Panc1 (cell line): ENCODE measurements around the gene CES4A. TPM values are rescaled to one million over a fixed set of nuclear protein-coding genes. Genes with fewer than 3 reads are reported as not detected.

ENCODE experiments used
- ATAC-seq: fragments of 200-7000 bp; cut with Tn5 transposase; 2 replicates; pipeline ENCODE4 v1.9.1; 2020; ENCODE audit warnings: mild to moderate bottlenecking, moderate library complexity
- BruUV-seq: library from RNA; stranded (reverse); fragments of 400-500 nt; replicated peaks from 2 replicates; lab custom pipeline; 2021; lab: Mats Ljungman, UMichigan
- CTCF ChIA-PET: fragments of 300-600 bp; sonication (Branson Sonifier 250); formaldehyde crosslinking; loops from one replicate; lab custom pipeline; 2022; ENCODE audit warnings: antibody characterized with exemption; lab: Charles Lee
- POLR2A ChIA-PET: fragments of 300-600 bp; sonication (Branson Sonifier 250); formaldehyde crosslinking; loops from one replicate; lab custom pipeline; 2022; ENCODE audit warnings: antibody characterized with exemption; lab: Charles Lee
- DNase-seq: peaks from one replicate; pipeline ENCODE4 v3.0.0-alpha.2; 2010; ENCODE audit warnings: low read depth, low spot score
- H3K27ac ChIP-seq: 2 replicates; pipeline ENCODE4 v1.5.1; 2011; ENCODE audit warnings: mild to moderate bottlenecking, low read length, inconsistent platforms
- H3K27me3 ChIP-seq: fragments of 200-500 bp; sonication (Bioruptor generic); 2 replicates; pipeline ENCODE4 v1.6.0; 2014; ENCODE audit warnings: low read length, inconsistent platforms; ENCODE audit not compliant: control insufficient read depth, insufficient read depth
- H3K36me3 ChIP-seq: fragments of 200-500 bp; sonication (Bioruptor generic); 2 replicates; pipeline ENCODE4 v1.5.1; 2014; ENCODE audit warnings: inconsistent platforms, mild to moderate bottlenecking, low read length, moderate library complexity; ENCODE audit not compliant: control insufficient read depth, insufficient read depth
- H3K4me1 ChIP-seq: 2 replicates; pipeline ENCODE4 v1.5.1; 2011; ENCODE audit warnings: inconsistent platforms, mild to moderate bottlenecking, low read length, moderate library complexity; ENCODE audit not compliant: control insufficient read depth, insufficient read depth
- H3K4me3 ChIP-seq, 2 experiments: 2 replicates each; pipeline ENCODE4 v1.5.1; 2011 to 2012; ENCODE audit warnings: low read depth in 2 of 2, low read length in 2 of 2, mild to moderate bottlenecking in 2 of 2, inconsistent platforms in 1 of 2, moderate library complexity in 1 of 2
- H3K9me3 ChIP-seq: fragments of 200-500 bp; sonication (Bioruptor generic); 2 replicates; pipeline ENCODE4 v1.5.1; 2014; ENCODE audit warnings: low read depth, mild to moderate bottlenecking, inconsistent platforms, low read length, moderate library complexity; ENCODE audit not compliant: control insufficient read depth, insufficient read depth
- POLR2AphosphoS5 ChIP-seq: IDR thresholded peaks from 2 replicates; pipeline ENCODE4 v1.6.1; 2012; ENCODE audit warnings: mild to moderate bottlenecking, low read depth, low read length, moderate library complexity
- SIN3A ChIP-seq: IDR thresholded peaks from 2 replicates; pipeline ENCODE4 v1.6.1; 2012; ENCODE audit warnings: low read depth, mild to moderate bottlenecking, low read length, moderate library complexity, borderline replicate concordance; ENCODE audit not compliant: insufficient read depth
- TCF7L2 ChIP-seq: IDR thresholded peaks from 2 replicates; pipeline ENCODE4 v1.6.1; 2011; ENCODE audit warnings: mild to moderate bottlenecking, low read depth, low read length, inconsistent platforms
- in situ Hi-C: cut with HindIII; loops from 2 replicates; pipeline ENCODE4 v1.10.0; 2016; ENCODE audit warnings: low sequenced_read_pairs, low pct_unique_long_range_greater_than_20kb
- intact Hi-C: fragments of 100-400 bp; cut with micrococcal nuclease; formaldehyde crosslinking; loops from one replicate; pipeline ENCODE4 v1.10.0; 2022; ENCODE audit not compliant: unreplicated experiment
- total RNA-seq: library from RNA; stranded (reverse); gene quantifications from one replicate; pipeline ENCODE4 v1.2.1, GENCODE V29; 2021; ENCODE audit not compliant: unreplicated experiment
- TF ChIP-seq, protein P1 (sequence below): fragments of 450-650 bp; IDR thresholded peaks from 2 replicates; pipeline ENCODE4 v1.5.1; 2017; ENCODE audit warnings: mild to moderate bottlenecking
- TF ChIP-seq, protein P2 (sequence below), 2 experiments: IDR thresholded peaks; 2 replicates each; pipeline ENCODE4 v1.6.1; 2011 to 2012; ENCODE audit warnings: low read depth in 2 of 2, control low read depth in 1 of 2, low read length in 1 of 2, mild to moderate bottlenecking in 1 of 2, moderate library complexity in 1 of 2; ENCODE audit not compliant: insufficient read depth in 1 of 2

The CES4A gene
- total RNA-seq, 1 experiment from 2014 or later, result 6.1 TPM

DNA sequence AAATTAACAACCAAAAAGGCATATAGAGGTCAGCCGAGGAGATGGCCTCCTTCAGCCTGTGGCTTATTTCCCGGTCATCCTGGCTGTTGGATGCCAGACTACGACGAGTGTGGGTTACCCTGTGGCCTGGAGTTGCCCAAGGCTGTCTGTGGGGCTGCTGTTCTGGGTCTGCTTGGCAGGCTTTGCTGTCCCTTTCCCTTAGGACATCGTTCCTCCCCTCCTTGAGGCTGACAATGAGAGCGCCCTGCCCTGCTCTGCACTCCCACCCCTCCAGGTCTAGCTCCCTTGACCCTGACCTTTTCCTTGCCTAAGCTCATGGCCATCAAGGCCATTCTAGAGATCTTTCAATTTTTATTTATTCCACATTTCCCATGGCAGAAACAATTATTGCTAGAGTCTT is 38.7 kb downstream of the CES4A start:
- Histone ChIP-seq H3K4me3 (no peak overlapping the region), H3K4me1 (peaks cover 12% of the 10 kb centered on the region), H3K27ac (no peak overlapping the region), H3K36me3 (no peaks in the 10 kb centered on the region; the same call in none of the 2 replicates), H3K27me3 (no peaks in the 10 kb centered on the region), H3K9me3 (no peaks in the 10 kb centered on the region)
- ATAC-seq (no peak), DNase-seq (no peak)
- POLR2A ChIA-PET, result interaction anchor here (0.5 kb wide), 1 partner anchor 14 kb away, joined by 3 read pairs; no protein-coding TSS in a partner anchor
- TF ChIP-seq TCF7L2 (no peak), POLR2AphosphoS5 (no peak), SIN3A (no peak)
- TF ChIP-seq, protein P1, sequence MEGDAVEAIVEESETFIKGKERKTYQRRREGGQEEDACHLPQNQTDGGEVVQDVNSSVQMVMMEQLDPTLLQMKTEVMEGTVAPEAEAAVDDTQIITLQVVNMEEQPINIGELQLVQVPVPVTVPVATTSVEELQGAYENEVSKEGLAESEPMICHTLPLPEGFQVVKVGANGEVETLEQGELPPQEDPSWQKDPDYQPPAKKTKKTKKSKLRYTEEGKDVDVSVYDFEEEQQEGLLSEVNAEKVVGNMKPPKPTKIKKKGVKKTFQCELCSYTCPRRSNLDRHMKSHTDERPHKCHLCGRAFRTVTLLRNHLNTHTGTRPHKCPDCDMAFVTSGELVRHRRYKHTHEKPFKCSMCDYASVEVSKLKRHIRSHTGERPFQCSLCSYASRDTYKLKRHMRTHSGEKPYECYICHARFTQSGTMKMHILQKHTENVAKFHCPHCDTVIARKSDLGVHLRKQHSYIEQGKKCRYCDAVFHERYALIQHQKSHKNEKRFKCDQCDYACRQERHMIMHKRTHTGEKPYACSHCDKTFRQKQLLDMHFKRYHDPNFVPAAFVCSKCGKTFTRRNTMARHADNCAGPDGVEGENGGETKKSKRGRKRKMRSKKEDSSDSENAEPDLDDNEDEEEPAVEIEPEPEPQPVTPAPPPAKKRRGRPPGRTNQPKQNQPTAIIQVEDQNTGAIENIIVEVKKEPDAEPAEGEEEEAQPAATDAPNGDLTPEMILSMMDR, result no peak
- TF ChIP-seq, protein P2, sequence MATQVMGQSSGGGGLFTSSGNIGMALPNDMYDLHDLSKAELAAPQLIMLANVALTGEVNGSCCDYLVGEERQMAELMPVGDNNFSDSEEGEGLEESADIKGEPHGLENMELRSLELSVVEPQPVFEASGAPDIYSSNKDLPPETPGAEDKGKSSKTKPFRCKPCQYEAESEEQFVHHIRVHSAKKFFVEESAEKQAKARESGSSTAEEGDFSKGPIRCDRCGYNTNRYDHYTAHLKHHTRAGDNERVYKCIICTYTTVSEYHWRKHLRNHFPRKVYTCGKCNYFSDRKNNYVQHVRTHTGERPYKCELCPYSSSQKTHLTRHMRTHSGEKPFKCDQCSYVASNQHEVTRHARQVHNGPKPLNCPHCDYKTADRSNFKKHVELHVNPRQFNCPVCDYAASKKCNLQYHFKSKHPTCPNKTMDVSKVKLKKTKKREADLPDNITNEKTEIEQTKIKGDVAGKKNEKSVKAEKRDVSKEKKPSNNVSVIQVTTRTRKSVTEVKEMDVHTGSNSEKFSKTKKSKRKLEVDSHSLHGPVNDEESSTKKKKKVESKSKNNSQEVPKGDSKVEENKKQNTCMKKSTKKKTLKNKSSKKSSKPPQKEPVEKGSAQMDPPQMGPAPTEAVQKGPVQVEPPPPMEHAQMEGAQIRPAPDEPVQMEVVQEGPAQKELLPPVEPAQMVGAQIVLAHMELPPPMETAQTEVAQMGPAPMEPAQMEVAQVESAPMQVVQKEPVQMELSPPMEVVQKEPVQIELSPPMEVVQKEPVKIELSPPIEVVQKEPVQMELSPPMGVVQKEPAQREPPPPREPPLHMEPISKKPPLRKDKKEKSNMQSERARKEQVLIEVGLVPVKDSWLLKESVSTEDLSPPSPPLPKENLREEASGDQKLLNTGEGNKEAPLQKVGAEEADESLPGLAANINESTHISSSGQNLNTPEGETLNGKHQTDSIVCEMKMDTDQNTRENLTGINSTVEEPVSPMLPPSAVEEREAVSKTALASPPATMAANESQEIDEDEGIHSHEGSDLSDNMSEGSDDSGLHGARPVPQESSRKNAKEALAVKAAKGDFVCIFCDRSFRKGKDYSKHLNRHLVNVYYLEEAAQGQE (IDR thresholded peaks at IDR 0.05; ENCODE audit: insufficient read depth in 1 of 2, low read depth in 2 of 2, low read length in 1 of 2), result no peak
- in situ Hi-C loops (no loop called here), intact Hi-C loops (no loop called here)
- CTCF ChIA-PET, result interaction anchor here (0.7 kb wide), 1 partner anchor 84 kb away, joined by 3 read pairs; no protein-coding TSS in a partner anchor
- no TSS peak for BruUV-seq

DNA sequence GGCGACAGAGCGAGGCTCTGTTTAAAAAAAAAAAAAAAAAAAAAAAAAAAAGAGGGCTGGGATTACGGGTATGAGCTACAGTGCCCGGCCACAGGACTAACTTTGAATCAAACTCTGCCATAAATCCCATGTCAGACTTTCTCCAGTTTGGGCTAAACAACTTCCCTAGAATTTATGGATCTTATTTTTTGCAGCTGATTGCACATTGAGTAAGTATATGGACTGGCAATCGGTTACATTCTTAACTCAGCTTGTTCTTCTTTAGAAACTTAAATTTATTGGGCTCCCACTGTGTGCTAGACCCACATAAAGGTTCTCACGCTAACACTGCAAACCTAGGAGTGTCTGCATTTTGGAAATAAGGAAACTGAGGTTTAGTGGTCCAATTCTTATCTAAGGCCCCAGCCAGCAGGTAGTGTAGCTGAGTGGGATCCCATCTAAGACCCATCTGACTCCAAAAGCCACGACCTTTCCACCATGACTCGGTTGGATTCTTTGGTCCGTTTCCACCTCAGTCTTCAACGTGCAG is 39.8 kb downstream of the CES4A start:
- ChIA-PET POLR2A (interaction anchor here (0.5 kb wide), 1 partner anchor 9 kb away, joined by 4 read pairs; no protein-coding TSS in a partner anchor), CTCF (no interaction called here)
- Histone ChIP-seq H3K4me3 (peak overlapping the region; percentile 51 to 76), H3K27ac (peak overlapping the region; percentile 99), H3K27me3 (no peaks in the 10 kb centered on the region), H3K4me1 (peaks cover 13% of the 10 kb centered on the region), H3K9me3 (no peaks in the 10 kb centered on the region), H3K36me3 (peaks cover 3% of the 10 kb centered on the region)
- in situ Hi-C loops (no loop called here), intact Hi-C loops (no loop called here)
- TF ChIP-seq, protein P2 (IDR thresholded peaks at IDR 0.05; ENCODE audit: insufficient read depth in 1 of 2, low read depth in 2 of 2, low read length in 1 of 2), result no peak
- TF ChIP-seq SIN3A, result no peak
- ATAC-seq (no peak), DNase-seq (no peak)
- TSS peak; percentile 99 for BruUV-seq
